ENCODE data around the gene TNS1. TPM values are rescaled to one million over a fixed set of nuclear protein-coding genes. Genes with fewer than 3 reads are reported as not detected.

The TNS1 gene
- total RNA-seq, 1 experiment from 2014 or later, result 6.2 TPM

DNA sequence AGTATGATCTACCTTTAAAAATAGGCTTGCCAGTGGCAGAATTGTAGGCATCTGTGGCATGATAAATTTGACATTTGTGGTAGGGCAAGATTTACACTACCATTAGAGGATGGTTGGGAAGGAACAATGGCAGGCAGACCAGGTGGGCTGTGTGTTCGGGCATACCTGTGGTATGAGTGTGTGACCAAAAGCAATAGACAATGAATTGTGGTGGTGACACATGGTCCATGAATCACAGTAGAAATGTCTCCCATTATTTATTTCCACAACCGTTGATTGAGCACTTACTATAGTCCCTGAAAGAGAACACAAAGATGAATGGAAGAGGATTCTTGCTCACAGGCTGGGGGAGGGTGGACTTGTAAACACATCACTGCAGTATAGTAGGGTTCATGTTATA is 36.4 kb upstream of the TNS1 start:
- CTCF ChIA-PET, result no interaction called here
- Histone ChIP-seq H3K27ac (ENCODE audit: low read depth, low read length) (no peak overlapping the region), H4K20me1 (ENCODE audit: insufficient read depth) (no peaks in the 10 kb centered on the region), H3K4me3 (replicated peaks in 1 of 2; ENCODE audit: low read depth in 1 of 2, low read length in 2 of 2) (no peak overlapping the region), H2AFZ (ENCODE audit: low read depth, low read length, poor library complexity, severe bottlenecking) (no peak overlapping the region), H3K4me1 (ENCODE audit: control insufficient read depth in 1 of 2, insufficient read depth in 2 of 2, low read length in 2 of 2) (peaks cover 0 to 4% of the 10 kb centered on the region in 2 experiments; a peak in 1 of 4 replicates), H3K4me2 (ENCODE audit: low read length) (no peak overlapping the region), H3K9ac (ENCODE audit: low read length) (no peak overlapping the region), H3K36me3 (ENCODE audit: control insufficient read depth in 1 of 2, insufficient read depth in 2 of 2, low read length in 2 of 2) (no peaks in the 10 kb centered on the region), H3K27me3 (ENCODE audit: insufficient read depth, low read length) (peaks cover 37% of the 10 kb centered on the region), H3K79me2 (ENCODE audit: insufficient read depth, low read length) (no peaks in the 10 kb centered on the region), H3K9me3 (ENCODE audit: control insufficient read depth in 1 of 2, insufficient read depth in 1 of 2, low read depth in 1 of 2, low read length in 2 of 2) (peaks cover 0 to 5% of the 10 kb centered on the region in 2 experiments; a peak in 2 of 4 replicates), H3K9me2 (ENCODE audit: insufficient read depth) (no peaks in the 10 kb centered on the region)
- BruUV-seq (replicated peaks), result no TSS peak
- intact Hi-C loops (cut with micrococcal nuclease), result no loop called here
- DNase-seq (ENCODE audit: low read depth, low spot score) (no peak), ATAC-seq (peak; percentile 29; the same call in 1 of the 2 replicates)
- POLR2A ChIA-PET, result no interaction called here
- RAD21 ChIA-PET (ENCODE audit: low non-redundant PET in 1 of 2, low total read pairs in 2 of 2, uncharacterized antibody in 2 of 2, unreplicated experiment in 2 of 2), result interaction anchor here in 1 of 2 experiments (1.1 kb wide), 1 partner anchor 253 kb away, joined by 3 read pairs; no protein-coding TSS in a partner anchor
- TF ChIP-seq, protein P1, sequence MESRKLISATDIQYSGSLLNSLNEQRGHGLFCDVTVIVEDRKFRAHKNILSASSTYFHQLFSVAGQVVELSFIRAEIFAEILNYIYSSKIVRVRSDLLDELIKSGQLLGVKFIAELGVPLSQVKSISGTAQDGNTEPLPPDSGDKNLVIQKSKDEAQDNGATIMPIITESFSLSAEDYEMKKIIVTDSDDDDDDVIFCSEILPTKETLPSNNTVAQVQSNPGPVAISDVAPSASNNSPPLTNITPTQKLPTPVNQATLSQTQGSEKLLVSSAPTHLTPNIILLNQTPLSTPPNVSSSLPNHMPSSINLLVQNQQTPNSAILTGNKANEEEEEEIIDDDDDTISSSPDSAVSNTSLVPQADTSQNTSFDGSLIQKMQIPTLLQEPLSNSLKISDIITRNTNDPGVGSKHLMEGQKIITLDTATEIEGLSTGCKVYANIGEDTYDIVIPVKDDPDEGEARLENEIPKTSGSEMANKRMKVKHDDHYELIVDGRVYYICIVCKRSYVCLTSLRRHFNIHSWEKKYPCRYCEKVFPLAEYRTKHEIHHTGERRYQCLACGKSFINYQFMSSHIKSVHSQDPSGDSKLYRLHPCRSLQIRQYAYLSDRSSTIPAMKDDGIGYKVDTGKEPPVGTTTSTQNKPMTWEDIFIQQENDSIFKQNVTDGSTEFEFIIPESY (IDR thresholded peaks at IDR 0.05; ENCODE audit: extremely low read depth, insufficient replicate concordance, low read length), result no peak
- TF ChIP-seq POLR2A (IDR thresholded peaks at IDR 0.05; ENCODE audit: borderline replicate concordance, extremely low read depth, insufficient read depth, insufficient read length), result no peak
- TF ChIP-seq SIN3A (IDR thresholded peaks at IDR 0.05; ENCODE audit: low read depth), result no peak
- no peak for TF ChIP-seq POLR2AphosphoS5 (IDR thresholded peaks at IDR 0.05; ENCODE audit: low read depth, low read length)
- TF ChIP-seq EZH2 (IDR thresholded peaks at IDR 0.05), result no peak
- TF ChIP-seq SP1 (IDR thresholded peaks at IDR 0.05; ENCODE audit: low read depth), result no peak
- no peak for TF ChIP-seq YY1 (IDR thresholded peaks at IDR 0.05; ENCODE audit: extremely low read depth, insufficient replicate concordance, low read depth, low read length)
- TF ChIP-seq, protein P2, sequence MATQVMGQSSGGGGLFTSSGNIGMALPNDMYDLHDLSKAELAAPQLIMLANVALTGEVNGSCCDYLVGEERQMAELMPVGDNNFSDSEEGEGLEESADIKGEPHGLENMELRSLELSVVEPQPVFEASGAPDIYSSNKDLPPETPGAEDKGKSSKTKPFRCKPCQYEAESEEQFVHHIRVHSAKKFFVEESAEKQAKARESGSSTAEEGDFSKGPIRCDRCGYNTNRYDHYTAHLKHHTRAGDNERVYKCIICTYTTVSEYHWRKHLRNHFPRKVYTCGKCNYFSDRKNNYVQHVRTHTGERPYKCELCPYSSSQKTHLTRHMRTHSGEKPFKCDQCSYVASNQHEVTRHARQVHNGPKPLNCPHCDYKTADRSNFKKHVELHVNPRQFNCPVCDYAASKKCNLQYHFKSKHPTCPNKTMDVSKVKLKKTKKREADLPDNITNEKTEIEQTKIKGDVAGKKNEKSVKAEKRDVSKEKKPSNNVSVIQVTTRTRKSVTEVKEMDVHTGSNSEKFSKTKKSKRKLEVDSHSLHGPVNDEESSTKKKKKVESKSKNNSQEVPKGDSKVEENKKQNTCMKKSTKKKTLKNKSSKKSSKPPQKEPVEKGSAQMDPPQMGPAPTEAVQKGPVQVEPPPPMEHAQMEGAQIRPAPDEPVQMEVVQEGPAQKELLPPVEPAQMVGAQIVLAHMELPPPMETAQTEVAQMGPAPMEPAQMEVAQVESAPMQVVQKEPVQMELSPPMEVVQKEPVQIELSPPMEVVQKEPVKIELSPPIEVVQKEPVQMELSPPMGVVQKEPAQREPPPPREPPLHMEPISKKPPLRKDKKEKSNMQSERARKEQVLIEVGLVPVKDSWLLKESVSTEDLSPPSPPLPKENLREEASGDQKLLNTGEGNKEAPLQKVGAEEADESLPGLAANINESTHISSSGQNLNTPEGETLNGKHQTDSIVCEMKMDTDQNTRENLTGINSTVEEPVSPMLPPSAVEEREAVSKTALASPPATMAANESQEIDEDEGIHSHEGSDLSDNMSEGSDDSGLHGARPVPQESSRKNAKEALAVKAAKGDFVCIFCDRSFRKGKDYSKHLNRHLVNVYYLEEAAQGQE (IDR thresholded peaks at IDR 0.05; ENCODE audit: low read depth), result no peak
- TF ChIP-seq, protein P3, sequence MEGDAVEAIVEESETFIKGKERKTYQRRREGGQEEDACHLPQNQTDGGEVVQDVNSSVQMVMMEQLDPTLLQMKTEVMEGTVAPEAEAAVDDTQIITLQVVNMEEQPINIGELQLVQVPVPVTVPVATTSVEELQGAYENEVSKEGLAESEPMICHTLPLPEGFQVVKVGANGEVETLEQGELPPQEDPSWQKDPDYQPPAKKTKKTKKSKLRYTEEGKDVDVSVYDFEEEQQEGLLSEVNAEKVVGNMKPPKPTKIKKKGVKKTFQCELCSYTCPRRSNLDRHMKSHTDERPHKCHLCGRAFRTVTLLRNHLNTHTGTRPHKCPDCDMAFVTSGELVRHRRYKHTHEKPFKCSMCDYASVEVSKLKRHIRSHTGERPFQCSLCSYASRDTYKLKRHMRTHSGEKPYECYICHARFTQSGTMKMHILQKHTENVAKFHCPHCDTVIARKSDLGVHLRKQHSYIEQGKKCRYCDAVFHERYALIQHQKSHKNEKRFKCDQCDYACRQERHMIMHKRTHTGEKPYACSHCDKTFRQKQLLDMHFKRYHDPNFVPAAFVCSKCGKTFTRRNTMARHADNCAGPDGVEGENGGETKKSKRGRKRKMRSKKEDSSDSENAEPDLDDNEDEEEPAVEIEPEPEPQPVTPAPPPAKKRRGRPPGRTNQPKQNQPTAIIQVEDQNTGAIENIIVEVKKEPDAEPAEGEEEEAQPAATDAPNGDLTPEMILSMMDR (IDR thresholded peaks at IDR 0.05 in 2 of 3, conservative IDR thresholded peaks at IDR 0.05 in 1 of 3; ENCODE audit: borderline replicate concordance in 1 of 3, insufficient read depth in 1 of 3, low read depth in 2 of 3, low read length in 2 of 3), result no peak
- TF ChIP-seq, protein P4, sequence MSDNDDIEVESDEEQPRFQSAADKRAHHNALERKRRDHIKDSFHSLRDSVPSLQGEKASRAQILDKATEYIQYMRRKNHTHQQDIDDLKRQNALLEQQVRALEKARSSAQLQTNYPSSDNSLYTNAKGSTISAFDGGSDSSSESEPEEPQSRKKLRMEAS (IDR thresholded peaks at IDR 0.05), result no peak
- no peak for TF ChIP-seq RAD21 (IDR thresholded peaks at IDR 0.05; ENCODE audit: low read depth)
- TF ChIP-seq CEBPB (IDR thresholded peaks at IDR 0.05; ENCODE audit: low read depth), result no peak
- no peak for TF ChIP-seq TCF7L2 (IDR thresholded peaks at IDR 0.05; ENCODE audit: borderline replicate concordance, extremely low read depth, insufficient read depth, insufficient read length)
- TF ChIP-seq SRF (IDR thresholded peaks at IDR 0.05; ENCODE audit: low read depth), result no peak
- no peak for TF ChIP-seq ELF1 (IDR thresholded peaks at IDR 0.05; ENCODE audit: borderline replicate concordance, low read depth)
- no peak for TF ChIP-seq ZNF274 (IDR thresholded peaks at IDR 0.05; ENCODE audit: low read depth, low read length)
- TF ChIP-seq ZFX (IDR thresholded peaks at IDR 0.05), result no peak

Data from HCT116 (cell line).